GM11168 (cell line): ENCODE measurements around the gene PTPN4.

Experiments
- in situ Hi-C: fragments of 300-500 bp; cut with MboI; formaldehyde crosslinking; loops from one replicate; pipeline ENCODE4 v1.12.0; 2022; ENCODE audit warnings: low sequenced_read_pairs; ENCODE audit not compliant: unreplicated experiment

The PTPN4 gene

GRCh38 chr2:119910566-119910965 is 150.8 kb downstream of the PTPN4 start:
- in situ Hi-C loops: no loop called here

- in situ Hi-C loops: no loop called here
Observed at GRCh38 chr2:119914266-119914665, 154.5 kb downstream of the PTPN4 start.

- in situ Hi-C loops: no loop called here
Observed at GRCh38 chr2:119921825-119922224, 162.1 kb downstream of the PTPN4 start.

- in situ Hi-C loops: no loop called here
Observed at GRCh38 chr2:119922699-119923098, 163.0 kb downstream of the PTPN4 start.

- in situ Hi-C loops: no loop called here
Observed at GRCh38 chr2:119929537-119929936, 169.8 kb downstream of the PTPN4 start.

- in situ Hi-C loops: no loop called here
Observed at GRCh38 chr2:119932809-119933208, 173.1 kb downstream of the PTPN4 start.

GRCh38 chr2:119934319-119934718 is 174.6 kb downstream of the PTPN4 start:
- in situ Hi-C loops: no loop called here

- in situ Hi-C loops: no loop called here
Observed at GRCh38 chr2:119937680-119938079, 178.0 kb downstream of the PTPN4 start.

- in situ Hi-C loops: no loop called here
Observed at GRCh38 chr2:119939915-119940314, 180.2 kb downstream of the PTPN4 start.

GRCh38 chr2:119940856-119941255 is 181.1 kb downstream of the PTPN4 start:
- in situ Hi-C loops: no loop called here

GRCh38 chr2:119941388-119941787 is 181.7 kb downstream of the PTPN4 start:
- in situ Hi-C loops: no loop called here

- in situ Hi-C loops: no loop called here
Observed at GRCh38 chr2:119941981-119942513, 182.3 kb downstream of the PTPN4 start.

GRCh38 chr2:119943058-119943457 is 183.3 kb downstream of the PTPN4 start:
- in situ Hi-C loops: no loop called here

- in situ Hi-C loops: no loop called here
Observed at GRCh38 chr2:119947535-119947934, 187.8 kb downstream of the PTPN4 start.

- in situ Hi-C loops: no loop called here
Observed at GRCh38 chr2:119950966-119951365, 191.2 kb downstream of the PTPN4 start.

- in situ Hi-C loops: no loop called here
Observed at GRCh38 chr2:119958670-119959268, 199.0 kb downstream of the PTPN4 start.

GRCh38 chr2:119960821-119961220 is 201.1 kb downstream of the PTPN4 start:
- in situ Hi-C loops: no loop called here

- in situ Hi-C loops: no loop called here
Observed at GRCh38 chr2:119981896-119982295, 222.2 kb downstream of the PTPN4 start.

- in situ Hi-C loops: no loop called here
Observed at GRCh38 chr2:119982506-119982905, 222.8 kb downstream of the PTPN4 start.

- in situ Hi-C loops: no loop called here
Observed at GRCh38 chr2:119983108-119983507, 223.4 kb downstream of the PTPN4 start.

- in situ Hi-C loops: no loop called here
Observed at GRCh38 chr2:119996148-119996547, 236.4 kb downstream of the PTPN4 start.
